Mammary epithelial cell (primary cell): ENCODE measurements around the gene TP53TG3F.
"Not testable (repeated sequence)": the region's sequence is repeated elsewhere in the genome, so short reads cannot be mapped to it uniquely, and the experiment has no call there.

ENCODE experiments used
- EZH2 ChIP-seq: IDR thresholded peaks from 2 replicates; pipeline ENCODE4 v1.6.1; 2012; ENCODE audit warnings: low read length, inconsistent platforms, borderline replicate concordance
- TF ChIP-seq, protein P1 (sequence below), 2 donors: IDR thresholded peaks in 1 of 2; conservative IDR thresholded peaks in 1 of 2; 2 replicates each; pipeline ENCODE4 v1.5.1; 2011 to 2012; ENCODE audit warnings: inconsistent platforms in 2 of 2, low read length in 2 of 2, mild to moderate bottlenecking in 2 of 2, control low read depth in 1 of 2, low read depth in 1 of 2; ENCODE audit not compliant: insufficient read depth in 1 of 2; ENCODE audit errors: extremely low read depth in 1 of 2

DNA sequence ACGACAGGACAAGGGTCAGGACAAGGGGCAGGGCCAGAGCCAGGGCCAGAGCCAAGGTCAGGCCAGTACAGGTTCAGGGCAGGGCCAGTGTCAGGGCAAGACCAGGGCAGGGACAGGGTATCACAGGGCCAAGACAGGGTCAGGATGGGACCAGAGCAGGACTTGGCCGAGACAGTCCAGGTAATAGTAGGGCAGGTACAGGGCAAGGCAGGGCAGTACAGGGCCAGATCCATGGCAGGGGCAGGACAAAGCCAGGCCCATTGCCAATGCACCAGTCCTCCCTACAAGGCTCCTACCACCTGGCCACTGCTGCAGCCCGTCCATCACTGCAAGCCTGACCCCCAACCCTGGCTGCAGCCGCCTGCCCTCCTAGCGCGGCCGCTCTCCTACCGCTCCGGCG lies 50.5 kb downstream of the TP53TG3F start:
- TF ChIP-seq, protein P1, sequence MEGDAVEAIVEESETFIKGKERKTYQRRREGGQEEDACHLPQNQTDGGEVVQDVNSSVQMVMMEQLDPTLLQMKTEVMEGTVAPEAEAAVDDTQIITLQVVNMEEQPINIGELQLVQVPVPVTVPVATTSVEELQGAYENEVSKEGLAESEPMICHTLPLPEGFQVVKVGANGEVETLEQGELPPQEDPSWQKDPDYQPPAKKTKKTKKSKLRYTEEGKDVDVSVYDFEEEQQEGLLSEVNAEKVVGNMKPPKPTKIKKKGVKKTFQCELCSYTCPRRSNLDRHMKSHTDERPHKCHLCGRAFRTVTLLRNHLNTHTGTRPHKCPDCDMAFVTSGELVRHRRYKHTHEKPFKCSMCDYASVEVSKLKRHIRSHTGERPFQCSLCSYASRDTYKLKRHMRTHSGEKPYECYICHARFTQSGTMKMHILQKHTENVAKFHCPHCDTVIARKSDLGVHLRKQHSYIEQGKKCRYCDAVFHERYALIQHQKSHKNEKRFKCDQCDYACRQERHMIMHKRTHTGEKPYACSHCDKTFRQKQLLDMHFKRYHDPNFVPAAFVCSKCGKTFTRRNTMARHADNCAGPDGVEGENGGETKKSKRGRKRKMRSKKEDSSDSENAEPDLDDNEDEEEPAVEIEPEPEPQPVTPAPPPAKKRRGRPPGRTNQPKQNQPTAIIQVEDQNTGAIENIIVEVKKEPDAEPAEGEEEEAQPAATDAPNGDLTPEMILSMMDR (conservative IDR thresholded peaks at IDR 0.05 in 1 of 2, IDR thresholded peaks at IDR 0.05 in 1 of 2; ENCODE audit: extremely low read depth in 1 of 2, insufficient read depth in 1 of 2, low read depth in 1 of 2, low read length in 2 of 2) = not testable (repeated sequence)
- not testable (repeated sequence) for TF ChIP-seq EZH2
